MM.1S (cell line): ENCODE measurements around the gene ALPG.
"Not testable (repeated sequence)": the region's sequence is repeated elsewhere in the genome, so short reads cannot be mapped to it uniquely, and the experiment has no call there.

Source experiments
- DNase-seq: peaks from one replicate; pipeline ENCODE4 v3.0.0-alpha.2; 2015
- H2AFZ ChIP-seq: fragments of 300-600 bp; sonication (generic); 2 replicates; pipeline ENCODE4 v1.6.0; 2016; ENCODE audit warnings: antibody characterized with exemption, low read length
- H3F3A ChIP-seq: fragments of 300-600 bp; sonication (generic); 2 replicates; pipeline ENCODE4 v1.6.1; 2016; ENCODE audit warnings: mild to moderate bottlenecking, antibody characterized with exemption, low read length, moderate library complexity, mixed read lengths; ENCODE audit not compliant: insufficient read depth
- H3K27ac ChIP-seq: fragments of 300-600 bp; sonication (generic); 2 replicates; pipeline ENCODE4 v1.5.1; 2016; ENCODE audit warnings: mild to moderate bottlenecking, low read length
- H3K27me3 ChIP-seq: fragments of 300-600 bp; sonication (generic); replicated peaks from 2 replicates; pipeline ENCODE4 v1.6.0; 2016; ENCODE audit warnings: low read length; ENCODE audit not compliant: insufficient read depth
- H3K36me3 ChIP-seq: fragments of 300-600 bp; sonication (generic); replicated peaks from 2 replicates; pipeline ENCODE4 v1.6.1; 2016; ENCODE audit warnings: mild to moderate bottlenecking, low read length, mixed read lengths; ENCODE audit not compliant: insufficient read depth
- H3K4me1 ChIP-seq: fragments of 300-600 bp; sonication (generic); 2 replicates; pipeline ENCODE4 v1.6.1; 2016; ENCODE audit warnings: low read length, mixed read lengths
- H3K4me2 ChIP-seq: fragments of 300-600 bp; sonication (generic); 2 replicates; pipeline ENCODE4 v1.6.0; 2016; ENCODE audit warnings: low read depth, low read length
- H3K4me3 ChIP-seq: fragments of 300-600 bp; sonication (generic); 2 replicates; pipeline ENCODE4 v1.5.1; 2016; ENCODE audit warnings: low read length, mixed read lengths
- H3K79me2 ChIP-seq: fragments of 300-600 bp; sonication (generic); 2 replicates; pipeline ENCODE4 v1.6.1; 2016; ENCODE audit warnings: mixed run types, low read length, mixed read lengths
- H3K9ac ChIP-seq: fragments of 300-600 bp; sonication (generic); 2 replicates; pipeline ENCODE4 v1.6.1; 2016; ENCODE audit warnings: low read length, mixed read lengths
- H3K9me2 ChIP-seq: fragments of 300-600 bp; sonication (generic); replicated peaks from 2 replicates; pipeline ENCODE4 v1.6.1; 2016; ENCODE audit warnings: mild to moderate bottlenecking, low read length, mixed read lengths; ENCODE audit not compliant: insufficient read depth
- H3K9me3 ChIP-seq: fragments of 300-600 bp; sonication (generic); replicated peaks from 2 replicates; pipeline ENCODE4 v1.6.1; 2016; ENCODE audit warnings: mild to moderate bottlenecking, low read length, mixed read lengths; ENCODE audit not compliant: insufficient read depth
- H4K20me1 ChIP-seq: fragments of 300-600 bp; sonication (generic); 2 replicates; pipeline ENCODE4 v1.6.1; 2016; ENCODE audit warnings: mild to moderate bottlenecking, low read length, moderate library complexity, mixed read lengths; ENCODE audit not compliant: insufficient read depth
- CTCF ChIP-seq: fragments of 300-600 bp; sonication (generic); IDR thresholded peaks from 2 replicates; pipeline ENCODE4 v1.5.1; 2016; ENCODE audit warnings: antibody characterized with exemption, low read length, mixed read lengths
- EZH2 ChIP-seq: fragments of 300-600 bp; sonication (generic); optimal IDR thresholded peaks from 2 replicates; pipeline ENCODE3; 2017; ENCODE audit warnings: low read depth, mild to moderate bottlenecking, antibody characterized with exemption, low read length, mixed read lengths
- EZH2phosphoT487 ChIP-seq: fragments of 300-600 bp; sonication (generic); IDR thresholded peaks from 2 replicates; pipeline ENCODE4 v1.6.1; 2018; ENCODE audit warnings: antibody characterized with exemption, low read length

The ALPG gene

GRCh38 chr2:232431705-232432590 is 25.3 kb downstream of the ALPG start:
- no peaks in the 10 kb centered on the region for H4K20me1 ChIP-seq
- H3K27ac ChIP-seq, result no peak overlapping the region
- no peak overlapping the region for H2AFZ ChIP-seq
- no peaks in the 10 kb centered on the region for H3K27me3 ChIP-seq
- no peak for DNase-seq
- H3K9me3 ChIP-seq, result no peaks in the 10 kb centered on the region
- TF ChIP-seq EZH2 (no peak), CTCF (no peak), EZH2phosphoT487 (no peak)
- H3K9me2 ChIP-seq, result no peaks in the 10 kb centered on the region
- H3K4me1 ChIP-seq, result no peaks in the 10 kb centered on the region
- no peak overlapping the region for H3K4me3 ChIP-seq
- no peaks in the 10 kb centered on the region for H3K79me2 ChIP-seq
- no peaks in the 10 kb centered on the region for H3F3A ChIP-seq
- H3K9ac ChIP-seq, result no peak overlapping the region
- no peaks in the 10 kb centered on the region for H3K36me3 ChIP-seq
- H3K4me2 ChIP-seq, result no peak overlapping the region

- DNase-seq, result no peak
- H3K4me3 ChIP-seq, result no peak overlapping the region
- H3K4me1 ChIP-seq, result no peaks in the 10 kb centered on the region
- H3K27ac ChIP-seq, result no peak overlapping the region
- no peaks in the 10 kb centered on the region for H3K9me3 ChIP-seq
- H3F3A ChIP-seq, result no peaks in the 10 kb centered on the region
- H3K36me3 ChIP-seq, result no peaks in the 10 kb centered on the region
- no peaks in the 10 kb centered on the region for H4K20me1 ChIP-seq
- H3K79me2 ChIP-seq, result no peaks in the 10 kb centered on the region
- TF ChIP-seq EZH2phosphoT487 (no peak), CTCF (no peak), EZH2 (no peak)
- no peak overlapping the region for H3K9ac ChIP-seq
- H3K4me2 ChIP-seq, result no peak overlapping the region
- no peaks in the 10 kb centered on the region for H3K9me2 ChIP-seq
- H3K27me3 ChIP-seq, result no peaks in the 10 kb centered on the region
- no peak overlapping the region for H2AFZ ChIP-seq
These were observed 26.0 kb downstream of the ALPG start for GRCh38 chr2:232432598-232433184.

- H2AFZ ChIP-seq, H3F3A ChIP-seq, H3K4me1 ChIP-seq, H3K9me3 ChIP-seq, H3K36me3 ChIP-seq, H3K4me3 ChIP-seq, H3K9ac ChIP-seq, H3K27ac ChIP-seq, H3K4me2 ChIP-seq, DNase-seq, H3K9me2 ChIP-seq, H4K20me1 ChIP-seq, H3K79me2 ChIP-seq, H3K27me3 ChIP-seq: not testable (repeated sequence)
These were observed 27.0 kb downstream of the ALPG start for GRCh38 chr2:232433622-232434021.

GRCh38 chr2:232434091-232434490 is 27.4 kb downstream of the ALPG start:
- no peaks in the 10 kb centered on the region for H3K79me2 ChIP-seq
- no peak for DNase-seq
- H4K20me1 ChIP-seq, result no peaks in the 10 kb centered on the region
- no peaks in the 10 kb centered on the region for H3K9me3 ChIP-seq
- no peak overlapping the region for H2AFZ ChIP-seq
- H3K27ac ChIP-seq, result no peak overlapping the region
- no peaks in the 10 kb centered on the region for H3K27me3 ChIP-seq
- H3K4me2 ChIP-seq, result no peak overlapping the region
- H3K36me3 ChIP-seq, result no peaks in the 10 kb centered on the region
- no peaks in the 10 kb centered on the region for H3K4me1 ChIP-seq
- no peak overlapping the region for H3K4me3 ChIP-seq
- no peaks in the 10 kb centered on the region for H3K9me2 ChIP-seq
- no peak for TF ChIP-seq CTCF
- TF ChIP-seq EZH2, result no peak
- no peak for TF ChIP-seq EZH2phosphoT487
- H3F3A ChIP-seq, result no peaks in the 10 kb centered on the region
- H3K9ac ChIP-seq, result no peak overlapping the region
